Measurements from ENCODE around the gene NPL.

The NPL gene

DNA sequence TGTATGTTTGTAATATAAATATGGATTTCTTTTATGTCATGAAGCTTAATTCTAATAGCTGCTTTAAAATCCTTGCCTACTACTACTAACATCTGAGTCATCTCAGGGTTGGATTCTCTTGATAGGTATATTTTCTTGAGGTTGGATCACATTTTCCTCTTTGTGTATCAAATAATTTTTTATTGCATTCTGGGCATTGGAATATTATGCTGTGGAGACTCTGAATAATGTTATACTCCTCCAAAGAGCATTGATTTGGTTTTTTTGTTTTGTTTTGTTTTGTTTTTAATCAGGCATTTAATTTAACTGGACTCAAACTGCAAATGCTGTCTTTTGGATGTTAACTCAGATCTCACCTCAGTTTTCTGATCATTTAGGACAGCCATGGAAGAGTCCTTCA lies 57.5 kb downstream of the NPL start:
- Histone ChIP-seq H3K4me3 (ENCODE audit: low read length) (no peak overlapping the region), H3K27me3 (ENCODE audit: low read depth, low read length) (no peaks in the 10 kb centered on the region), H2AFZ (ENCODE audit: low read depth, low read length) (no peak overlapping the region), H3K27ac (ENCODE audit: low read length) (no peak overlapping the region), H3K79me2 (ENCODE audit: low read length) (peaks cover 100% of the 10 kb centered on the region), H3K36me3 (replicated peaks; ENCODE audit: low read depth, low read length) (peaks cover 88% of the 10 kb centered on the region), H3K4me2 (ENCODE audit: low read length) (no peak overlapping the region), H3K9ac (ENCODE audit: low read length) (no peak overlapping the region), H3K4me1 (ENCODE audit: low read length) (peaks cover 37% of the 10 kb centered on the region), H3K9me3 (ENCODE audit: insufficient read depth, low read length) (no peaks in the 10 kb centered on the region), H4K20me1 (ENCODE audit: insufficient read depth, low read length) (peaks cover 98% of the 10 kb centered on the region)
- TF ChIP-seq EZH2phosphoT487 (IDR thresholded peaks at IDR 0.05; ENCODE audit: low read depth), result no peak
- TF ChIP-seq, protein P1, sequence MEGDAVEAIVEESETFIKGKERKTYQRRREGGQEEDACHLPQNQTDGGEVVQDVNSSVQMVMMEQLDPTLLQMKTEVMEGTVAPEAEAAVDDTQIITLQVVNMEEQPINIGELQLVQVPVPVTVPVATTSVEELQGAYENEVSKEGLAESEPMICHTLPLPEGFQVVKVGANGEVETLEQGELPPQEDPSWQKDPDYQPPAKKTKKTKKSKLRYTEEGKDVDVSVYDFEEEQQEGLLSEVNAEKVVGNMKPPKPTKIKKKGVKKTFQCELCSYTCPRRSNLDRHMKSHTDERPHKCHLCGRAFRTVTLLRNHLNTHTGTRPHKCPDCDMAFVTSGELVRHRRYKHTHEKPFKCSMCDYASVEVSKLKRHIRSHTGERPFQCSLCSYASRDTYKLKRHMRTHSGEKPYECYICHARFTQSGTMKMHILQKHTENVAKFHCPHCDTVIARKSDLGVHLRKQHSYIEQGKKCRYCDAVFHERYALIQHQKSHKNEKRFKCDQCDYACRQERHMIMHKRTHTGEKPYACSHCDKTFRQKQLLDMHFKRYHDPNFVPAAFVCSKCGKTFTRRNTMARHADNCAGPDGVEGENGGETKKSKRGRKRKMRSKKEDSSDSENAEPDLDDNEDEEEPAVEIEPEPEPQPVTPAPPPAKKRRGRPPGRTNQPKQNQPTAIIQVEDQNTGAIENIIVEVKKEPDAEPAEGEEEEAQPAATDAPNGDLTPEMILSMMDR (IDR thresholded peaks at IDR 0.05; ENCODE audit: low read depth, low read length), result no peak

DNA sequence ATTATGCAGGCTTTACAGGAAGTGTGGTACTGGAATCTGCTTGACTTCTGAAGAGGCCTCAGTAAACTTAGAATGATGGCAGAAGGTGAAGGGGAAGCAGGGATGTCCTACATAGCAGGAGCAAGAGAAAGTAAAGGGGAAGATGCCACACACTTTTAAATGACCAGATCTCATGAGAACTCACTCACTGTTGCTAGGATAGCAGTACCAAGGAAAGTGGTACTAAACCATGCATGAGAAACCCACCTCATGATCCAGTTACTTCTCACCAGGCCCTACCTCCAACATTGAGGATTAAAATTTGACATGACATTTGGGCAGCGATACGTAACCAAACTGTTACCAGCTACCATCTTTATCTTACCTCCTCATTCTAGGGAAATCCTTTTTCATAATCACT lies 59.2 kb downstream of the NPL start:
- Histone ChIP-seq H3K27ac (ENCODE audit: low read length) (no peak overlapping the region), H3K79me2 (ENCODE audit: low read length) (peaks cover 100% of the 10 kb centered on the region), H3K27me3 (ENCODE audit: low read depth, low read length) (no peaks in the 10 kb centered on the region), H3K4me1 (ENCODE audit: low read length) (peaks cover 29% of the 10 kb centered on the region), H3K9me3 (ENCODE audit: insufficient read depth, low read length) (no peaks in the 10 kb centered on the region), H3K9ac (ENCODE audit: low read length) (no peak overlapping the region), H2AFZ (ENCODE audit: low read depth, low read length) (no peak overlapping the region), H3K4me2 (ENCODE audit: low read length) (no peak overlapping the region), H3K4me3 (ENCODE audit: low read length) (no peak overlapping the region), H3K36me3 (replicated peaks; ENCODE audit: low read depth, low read length) (peaks cover 89% of the 10 kb centered on the region), H4K20me1 (ENCODE audit: insufficient read depth, low read length) (peaks cover 92% of the 10 kb centered on the region)
- TF ChIP-seq EZH2phosphoT487 (IDR thresholded peaks at IDR 0.05; ENCODE audit: low read depth), result no peak
- TF ChIP-seq, protein P1 (IDR thresholded peaks at IDR 0.05; ENCODE audit: low read depth, low read length), result no peak

DNA sequence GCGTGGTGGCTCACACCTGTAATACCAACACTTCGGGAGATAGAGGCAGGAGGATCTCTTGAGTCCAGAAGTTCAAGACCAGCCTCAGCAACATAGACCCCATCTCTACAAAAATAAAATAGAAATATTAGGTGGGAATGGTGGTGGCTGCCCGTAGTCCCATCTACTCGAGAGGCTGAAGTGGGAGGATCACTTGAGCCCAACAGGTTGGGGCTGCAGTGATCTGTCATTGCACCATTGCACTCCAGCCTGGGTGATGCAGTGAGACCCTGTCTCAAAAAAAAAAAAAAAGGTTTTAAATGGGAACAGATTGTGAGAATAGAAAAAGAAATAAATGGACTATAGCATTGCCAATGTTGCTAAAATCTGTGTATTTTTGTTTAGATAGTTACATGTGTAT lies 60.7 kb downstream of the NPL start:
- Histone ChIP-seq H4K20me1 (ENCODE audit: insufficient read depth, low read length) (peaks cover 92% of the 10 kb centered on the region), H3K4me2 (ENCODE audit: low read length) (no peak overlapping the region), H2AFZ (ENCODE audit: low read depth, low read length) (no peak overlapping the region), H3K4me1 (ENCODE audit: low read length) (peaks cover 29% of the 10 kb centered on the region), H3K9me3 (ENCODE audit: insufficient read depth, low read length) (no peaks in the 10 kb centered on the region), H3K27me3 (ENCODE audit: low read depth, low read length) (no peaks in the 10 kb centered on the region), H3K4me3 (ENCODE audit: low read length) (no peak overlapping the region), H3K79me2 (ENCODE audit: low read length) (peaks cover 100% of the 10 kb centered on the region), H3K9ac (ENCODE audit: low read length) (no peak overlapping the region), H3K27ac (ENCODE audit: low read length) (no peak overlapping the region), H3K36me3 (replicated peaks; ENCODE audit: low read depth, low read length) (peaks cover 92% of the 10 kb centered on the region)
- TF ChIP-seq, protein P1 (IDR thresholded peaks at IDR 0.05; ENCODE audit: low read depth, low read length), result no peak
- TF ChIP-seq EZH2phosphoT487 (IDR thresholded peaks at IDR 0.05; ENCODE audit: low read depth), result no peak

DNA sequence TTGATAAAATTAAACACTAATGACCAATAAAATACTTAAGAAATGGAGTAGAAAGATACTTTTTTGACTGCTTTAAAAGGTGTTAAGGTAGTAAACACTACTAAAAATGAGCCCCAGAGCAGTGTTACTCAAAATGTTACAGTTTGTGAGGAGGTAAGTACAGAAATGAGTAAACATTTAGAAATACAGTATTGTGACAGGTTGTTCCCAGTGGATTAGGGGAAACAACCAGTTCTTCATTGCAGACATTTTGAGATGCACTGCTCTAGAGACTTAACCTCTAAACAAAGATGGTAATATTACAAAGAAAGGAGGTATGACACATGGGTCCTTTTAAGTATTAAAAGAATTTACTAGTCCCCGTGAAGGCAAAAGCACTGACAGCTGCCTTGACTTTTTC lies 62.3 kb downstream of the NPL start:
- H3K4me3 ChIP-seq (ENCODE audit: low read length), result no peak overlapping the region
- no peaks in the 10 kb centered on the region for H3K27me3 ChIP-seq (ENCODE audit: low read depth, low read length)
- H3K79me2 ChIP-seq (ENCODE audit: low read length), result peaks cover 98% of the 10 kb centered on the region
- no peak overlapping the region for H3K27ac ChIP-seq (ENCODE audit: low read length)
- peaks cover 95% of the 10 kb centered on the region for H3K36me3 ChIP-seq (replicated peaks; ENCODE audit: low read depth, low read length)
- H3K9ac ChIP-seq (ENCODE audit: low read length), result no peak overlapping the region
- H2AFZ ChIP-seq (ENCODE audit: low read depth, low read length), result no peak overlapping the region
- H3K4me1 ChIP-seq (ENCODE audit: low read length), result peaks cover 29% of the 10 kb centered on the region
- H3K9me3 ChIP-seq (ENCODE audit: insufficient read depth, low read length), result no peaks in the 10 kb centered on the region
- TF ChIP-seq, protein P1 (IDR thresholded peaks at IDR 0.05; ENCODE audit: low read depth, low read length), result no peak
- TF ChIP-seq EZH2phosphoT487 (IDR thresholded peaks at IDR 0.05; ENCODE audit: low read depth), result no peak
- H4K20me1 ChIP-seq (ENCODE audit: insufficient read depth, low read length), result peaks cover 88% of the 10 kb centered on the region
- H3K4me2 ChIP-seq (ENCODE audit: low read length), result no peak overlapping the region

All from OCI-LY3 (cell line).